NCI-H146 (cell line): ENCODE measurements around the gene SHISA7.
"Not testable (repeated sequence)": the region's sequence is repeated elsewhere in the genome, so short reads cannot be mapped to it uniquely, and the experiment has no call there.

Experiments
- DNase-seq: peaks from one replicate; lab custom pipeline; 2025; lab: John Stamatoyannopoulos, UW

SHISA7 gene

DNA sequence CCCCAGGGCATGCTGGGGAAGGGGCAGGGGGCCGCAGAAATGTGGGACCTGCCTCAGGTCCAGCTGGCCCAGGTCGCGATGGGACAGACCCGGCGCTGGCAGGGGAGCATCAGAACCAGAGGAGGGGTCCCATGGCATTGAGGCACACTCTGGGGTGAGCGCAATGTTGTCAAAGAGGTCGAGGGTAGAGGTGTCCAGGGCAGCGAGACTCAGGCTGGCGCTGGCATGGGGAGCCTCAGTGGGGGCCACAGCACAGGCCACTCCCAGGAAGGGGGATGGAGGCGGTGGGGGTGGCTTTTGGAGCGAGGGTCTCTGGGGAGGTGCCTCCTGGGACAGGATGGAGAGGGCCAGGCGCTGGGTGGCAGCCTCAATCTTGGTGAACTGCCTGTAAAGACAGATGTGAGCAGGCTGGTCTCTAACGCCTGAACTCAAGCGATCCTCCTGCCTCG is 20.5 kb upstream of the SHISA7 start:
- DNase-seq = no peak

- no peak for DNase-seq
These were observed 19.6 kb upstream of the SHISA7 start for GRCh38 chr19:55462722-55463121.

- DNase-seq = peak; percentile 35
These were observed 19.0 kb upstream of the SHISA7 start for GRCh38 chr19:55461974-55462626.

DNA sequence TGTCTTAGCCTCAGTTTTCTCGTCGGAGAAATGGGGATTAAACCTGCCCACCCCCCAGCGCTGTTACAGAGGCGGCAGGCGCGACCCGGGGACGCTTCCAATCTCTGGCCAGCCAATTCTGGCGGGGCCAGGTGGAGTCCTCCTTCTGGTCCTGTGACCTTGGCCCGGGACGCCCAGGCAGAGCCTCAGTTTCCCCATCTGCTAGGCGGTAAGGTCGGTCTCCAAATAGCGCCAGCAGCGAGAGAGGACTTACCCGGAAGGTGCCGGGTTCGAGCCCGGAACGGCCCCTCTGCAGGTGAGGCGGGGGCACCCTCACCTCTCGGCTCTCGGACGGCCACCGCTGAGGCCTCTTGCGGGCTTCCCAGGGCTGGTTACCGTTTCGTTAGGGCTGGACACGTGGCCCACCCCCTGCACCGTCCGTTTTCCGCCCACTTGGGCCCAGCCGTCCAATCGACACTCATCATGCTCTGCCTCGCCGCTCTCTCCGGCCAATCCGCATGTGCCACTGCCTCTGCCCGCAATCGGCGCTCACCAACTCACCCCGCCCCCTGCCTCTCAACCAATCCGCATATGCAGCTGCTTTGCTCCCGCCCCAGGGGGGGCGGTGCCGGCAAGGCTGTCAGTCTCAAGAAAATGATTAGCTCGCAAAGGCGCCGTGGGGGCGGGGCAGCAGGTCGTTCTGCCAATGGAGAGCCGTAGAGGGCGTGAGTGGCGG is 18.3 kb upstream of the SHISA7 start, which contains the start of gene ISOC2:
TSS of gene ISOC2 (minus strand) at position 384 of the 715 bp plus-strand sequence. CDS start 5,156 bp downstream, outside the sequence.
- peak; percentile 100 for DNase-seq

- DNase-seq = peak; percentile 84
These were observed 17.7 kb upstream of the SHISA7 start for GRCh38 chr19:55460670-55461258.

GRCh38 chr19:55459950-55460657 is 17.0 kb upstream of the SHISA7 start:
- peak; percentile 57 for DNase-seq

- DNase-seq = no peak
These were observed 16.4 kb upstream of the SHISA7 start for GRCh38 chr19:55459551-55459949.

DNA sequence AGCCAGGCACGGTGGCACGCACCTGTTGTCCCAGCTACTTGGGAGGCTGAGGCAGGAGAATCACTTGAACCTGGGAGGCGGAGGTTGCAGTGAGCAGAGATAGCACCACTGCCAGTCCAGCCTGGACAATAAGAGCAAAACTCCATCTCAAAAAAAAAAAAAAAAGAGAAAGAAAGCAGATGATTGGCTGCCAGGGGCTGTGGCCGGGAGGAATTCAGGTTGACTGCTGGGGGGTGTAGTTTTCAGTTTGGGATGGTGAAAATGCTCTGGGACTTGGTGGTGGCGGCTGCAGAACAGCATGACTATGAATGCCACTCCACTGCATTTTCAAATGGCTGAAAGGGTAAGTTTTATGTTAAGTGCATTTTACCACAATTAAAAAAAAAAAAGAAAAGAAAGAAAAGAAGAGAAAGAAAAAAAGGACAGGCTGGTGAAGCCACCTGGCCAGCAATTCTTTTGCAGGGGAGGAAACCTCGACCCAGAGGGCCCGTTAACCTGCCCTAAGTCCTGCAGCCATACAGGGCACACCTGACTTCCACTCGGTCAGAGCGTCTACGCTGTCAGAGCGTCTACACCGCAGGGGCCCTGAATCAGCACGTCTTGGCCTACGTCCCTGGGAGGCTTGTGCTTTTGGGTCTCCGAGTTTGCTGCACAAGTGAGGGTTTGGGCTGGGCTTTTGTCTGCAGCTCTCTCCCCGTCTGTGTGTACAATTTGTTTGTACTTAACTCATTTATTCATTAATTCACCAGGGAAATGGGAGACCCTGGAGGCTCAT is 14.8 kb upstream of the SHISA7 start:
- DNase-seq = no peak

DNA sequence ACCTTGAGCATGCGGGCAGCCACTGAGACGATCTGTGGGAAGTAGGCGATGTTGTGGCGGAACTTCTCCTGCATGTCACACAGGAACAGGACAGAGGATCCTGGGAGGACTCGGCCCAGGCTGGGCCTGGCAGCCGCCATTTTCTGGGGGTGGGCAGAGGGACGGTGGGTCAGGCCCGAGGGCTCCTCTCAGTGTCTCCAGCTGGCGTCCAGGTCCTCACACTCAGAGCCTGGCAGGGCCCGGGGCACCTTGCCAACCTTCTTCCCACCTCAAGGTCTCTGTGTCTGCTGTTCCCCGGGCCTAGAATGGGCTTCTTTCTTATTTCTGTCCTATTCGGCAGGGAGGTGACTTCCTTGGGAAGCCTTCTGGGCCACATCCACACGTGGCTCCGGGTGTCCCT is 13.2 kb upstream of the SHISA7 start:
- no peak for DNase-seq

DNA sequence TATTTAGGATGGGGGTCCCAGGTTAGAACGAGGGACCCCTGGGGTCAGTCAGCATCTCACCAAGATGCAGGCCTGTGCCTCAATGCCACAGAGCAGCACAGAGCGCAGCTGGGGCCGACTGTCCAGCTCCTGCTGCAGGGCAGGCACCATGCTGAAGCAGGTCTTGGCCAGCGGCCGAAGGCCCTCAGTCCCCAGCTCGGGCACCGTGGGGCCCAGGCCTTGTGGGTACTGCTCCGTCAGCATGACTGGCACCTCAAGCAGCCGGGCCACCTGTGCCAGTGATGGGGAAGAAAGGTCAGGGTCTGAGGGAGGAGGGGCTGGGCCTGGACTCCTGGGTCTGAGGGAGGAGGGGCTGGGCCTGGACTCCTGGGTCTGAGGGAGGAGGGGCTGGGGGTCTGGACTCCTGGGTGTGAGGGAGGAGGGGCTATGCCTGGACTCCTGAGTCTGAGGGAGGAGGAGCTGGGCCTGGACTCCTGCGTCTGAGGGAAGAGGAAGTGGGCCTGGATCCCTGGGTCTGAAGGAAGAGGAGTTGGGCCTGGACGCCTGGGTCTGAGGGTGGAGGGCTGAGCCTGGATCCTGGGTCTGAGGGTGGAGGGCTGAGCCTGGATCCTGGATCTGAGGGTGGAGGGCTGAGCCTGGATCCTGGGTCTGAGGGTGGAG is 12.6 kb upstream of the SHISA7 start:
- no peak for DNase-seq

DNA sequence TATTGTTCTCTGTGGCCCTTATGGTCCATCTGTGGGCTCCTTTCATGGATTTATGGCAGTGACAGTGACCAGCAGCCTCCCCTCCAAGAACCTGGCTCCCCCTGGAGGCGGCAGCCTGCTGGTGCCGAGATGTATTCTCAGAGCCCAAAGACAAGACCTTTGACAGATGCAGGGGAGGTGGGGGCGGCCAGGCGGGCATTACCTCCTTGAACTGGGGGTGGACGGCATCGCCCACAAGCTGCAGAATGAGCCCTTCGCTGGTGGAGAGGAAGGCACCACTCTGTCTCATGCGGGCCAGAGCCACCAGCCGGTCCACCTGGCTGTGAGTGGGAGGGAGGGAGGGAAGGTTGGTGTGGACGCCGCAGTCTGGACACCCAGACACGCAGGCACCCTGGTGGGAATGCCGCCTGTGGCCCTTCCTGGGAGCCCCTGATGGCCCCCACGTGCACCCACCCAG is 11.7 kb upstream of the SHISA7 start:
- DNase-seq = peak; percentile 63

DNA sequence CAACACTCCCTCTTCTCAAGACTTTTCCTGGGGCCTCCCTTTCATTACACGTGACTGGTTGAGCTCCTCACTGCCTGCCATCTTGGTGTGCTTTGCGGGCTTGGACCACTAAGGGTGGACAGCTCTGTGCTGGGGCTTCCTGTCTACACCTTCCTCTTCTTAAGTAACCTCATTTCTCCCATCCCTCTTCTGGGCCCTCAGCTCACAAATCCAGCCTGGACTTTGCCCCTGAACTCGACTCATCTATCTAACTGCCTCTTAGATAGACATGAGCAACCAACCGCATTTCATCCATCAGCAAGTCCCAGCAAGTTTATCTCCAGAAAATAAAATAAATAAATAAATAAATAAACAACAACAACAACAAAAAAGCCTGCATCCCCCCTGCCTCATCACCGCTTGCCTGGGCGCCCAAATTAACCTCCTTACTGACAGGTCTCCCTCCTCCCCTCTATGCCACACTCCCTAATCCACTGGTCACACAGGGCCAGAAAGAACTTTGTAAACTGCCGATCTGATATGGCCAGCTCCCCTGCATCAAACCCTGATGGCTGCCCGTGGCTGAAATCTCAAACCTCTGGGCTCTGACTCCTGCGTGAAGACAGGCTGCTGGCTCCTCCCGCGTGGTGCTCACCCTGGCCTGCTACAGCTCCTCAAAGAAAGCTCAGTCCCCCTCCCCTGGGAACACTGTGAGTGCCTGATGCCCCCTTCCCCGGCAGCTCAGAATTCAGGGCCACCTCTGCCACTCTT is 10.6 kb upstream of the SHISA7 start:
- DNase-seq = no peak

DNA sequence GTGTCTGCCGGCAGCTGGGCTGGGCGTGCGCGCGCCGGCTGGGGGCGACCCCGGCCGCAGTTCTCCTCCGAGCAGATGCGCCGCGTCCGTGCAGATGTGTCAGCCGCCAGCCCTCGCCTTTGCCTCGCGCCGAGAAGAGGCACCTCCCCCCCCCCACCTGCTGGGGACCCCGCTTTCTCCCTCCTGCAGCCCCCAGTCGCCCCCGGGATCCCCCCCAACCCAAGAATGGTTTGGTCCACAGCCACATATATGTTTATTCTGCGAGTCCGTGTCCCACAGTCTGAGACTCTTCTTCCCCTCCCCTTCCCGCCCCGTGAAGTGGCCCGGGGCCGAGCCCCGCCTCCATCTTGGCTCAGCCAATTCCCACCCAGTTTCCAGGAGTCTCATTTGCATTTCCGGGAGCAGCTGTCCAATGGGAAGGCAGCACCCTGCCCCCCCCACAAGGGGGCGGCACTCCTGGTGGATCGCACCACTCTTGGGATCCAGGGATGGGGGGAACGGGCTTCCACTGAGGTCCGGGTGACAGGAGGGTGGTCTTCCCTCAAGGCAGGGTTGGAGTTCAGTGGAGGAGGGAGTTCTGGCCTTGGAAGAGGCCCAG is 9.7 kb upstream of the SHISA7 start:
- peak; percentile 97 for DNase-seq

DNA sequence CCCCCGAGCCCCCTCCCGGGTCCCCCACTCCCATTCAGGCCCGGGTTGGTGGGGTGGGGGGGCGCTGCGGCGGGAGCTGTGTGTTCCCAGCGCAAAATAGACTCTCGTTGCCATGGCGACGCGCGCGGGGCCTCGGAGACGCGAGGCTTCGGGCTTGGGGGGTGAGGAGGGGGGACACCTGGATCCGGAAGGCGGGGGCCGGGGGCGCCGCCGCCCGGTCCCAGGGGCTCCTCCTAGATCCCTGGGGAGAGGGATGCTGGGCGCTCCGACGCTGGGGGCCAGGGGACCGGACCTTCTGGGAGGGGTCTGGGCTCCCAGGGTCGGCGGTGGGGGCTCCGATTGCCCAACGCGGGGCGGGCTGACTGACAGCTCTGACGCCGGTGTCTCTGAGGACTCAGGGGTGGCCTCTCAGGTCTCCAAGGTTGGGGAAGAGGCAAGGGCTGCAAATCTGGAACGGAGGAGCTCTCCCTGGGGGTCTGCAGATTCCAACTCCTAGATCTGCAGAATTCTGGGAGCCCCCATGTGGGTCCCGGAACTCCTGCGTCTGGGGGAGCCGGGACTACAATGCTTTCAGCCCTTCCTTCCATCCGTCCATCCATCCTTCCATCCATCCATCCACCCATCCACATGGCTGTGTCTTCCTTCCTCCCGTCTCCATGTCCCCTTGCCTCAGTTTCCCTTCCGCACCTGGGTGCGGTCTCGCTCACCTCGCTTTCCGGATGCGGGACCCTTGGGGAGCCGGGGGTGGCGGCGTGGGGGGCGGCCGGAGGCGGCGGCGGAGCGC is 9.1 kb upstream of the SHISA7 start:
- peak; percentile 66 for DNase-seq

DNA sequence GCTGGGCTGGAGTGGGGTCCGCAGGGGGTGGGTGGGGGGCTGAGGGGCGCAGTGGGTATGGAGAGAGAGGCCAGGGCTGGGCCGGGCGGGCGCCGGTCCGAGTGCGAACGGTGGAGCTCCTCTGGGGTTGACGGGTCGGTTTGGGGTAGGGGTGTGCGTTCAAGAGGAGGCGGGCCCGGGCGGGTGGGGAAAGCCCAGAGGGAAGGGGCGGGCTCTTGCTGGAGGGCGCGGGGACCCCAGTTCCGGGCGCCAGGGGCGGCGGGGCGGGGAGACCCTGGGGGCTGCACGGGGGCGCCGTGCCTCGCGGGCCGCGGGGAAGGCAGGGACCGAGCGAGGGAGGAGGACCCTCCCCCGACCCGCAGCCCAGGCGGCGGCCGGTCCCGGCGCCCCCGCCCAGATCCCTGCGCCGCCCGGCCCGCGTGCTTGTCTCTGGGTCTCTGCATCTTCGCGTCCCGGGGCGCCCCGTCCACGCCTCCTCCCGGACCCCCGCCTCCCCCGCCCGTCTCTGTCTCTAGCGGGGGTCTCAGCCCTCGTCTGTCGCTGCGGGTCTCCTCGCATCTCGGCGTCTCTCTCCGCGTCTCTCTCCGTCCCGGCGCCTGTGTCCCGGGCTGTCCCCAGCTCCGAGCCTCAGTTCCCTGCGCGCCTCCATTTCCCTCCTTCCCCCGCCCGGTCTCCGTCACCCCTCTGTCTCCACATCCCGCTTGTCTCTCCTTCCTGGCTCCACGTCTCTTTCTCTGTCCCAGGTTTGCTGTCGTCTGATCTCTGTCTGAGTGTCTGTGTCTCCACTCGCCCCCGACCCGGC is 8.3 kb upstream of the SHISA7 start:
- no peak for DNase-seq

- no peak for DNase-seq
These were observed 6.4 kb upstream of the SHISA7 start for GRCh38 chr19:55449469-55449868.

DNA sequence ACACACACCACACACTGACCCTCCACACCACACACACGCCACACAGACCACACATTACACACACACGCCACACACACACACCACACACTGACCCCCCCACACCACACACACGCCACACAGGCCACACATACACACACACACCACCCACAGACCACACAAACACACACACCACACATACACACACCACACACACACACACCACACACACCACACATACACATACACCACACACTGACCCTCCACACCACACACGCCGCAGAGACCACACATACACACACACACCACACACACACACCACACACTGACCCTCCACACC is 5.0 kb upstream of the SHISA7 start:
- DNase-seq = not testable (repeated sequence)

- DNase-seq = peak; percentile 54
These were observed 4.5 kb upstream of the SHISA7 start for GRCh38 chr19:55447421-55448174.
